GM19035 (cell line): ENCODE results near the gene WFIKKN1.

Source experiments
- ATAC-seq: cut with Tn5 transposase; IDR thresholded peaks from one replicate; pipeline ENCODE4 v1.9.1; 2021; ENCODE audit not compliant: unreplicated experiment

The WFIKKN1 gene

GRCh38 chr16:682493-683395 is 52.0 kb downstream of the WFIKKN1 start:
- no peak for ATAC-seq

GRCh38 chr16:683396-684070 is 52.7 kb downstream of the WFIKKN1 start:
- ATAC-seq: no peak
